GM23338 (cell line): ENCODE data around the gene TRIO. TPM values are rescaled to one million over a fixed set of nuclear protein-coding genes. Genes with fewer than 3 reads are reported as not detected.
A peak's percentile ranks its signal among the peaks of the same experiment; 100 is the strongest.

ENCODE experiments used
- ATAC-seq: fragments of 200-7000 bp; cut with Tn5 transposase; 3 replicates; pipeline ENCODE4 v1.9.1; 2020
- DNase-seq: peaks from one replicate; pipeline ENCODE4 v3.0.0-alpha.2; 2015; ENCODE audit warnings: low spot score
- H2AFZ ChIP-seq: fragments of 200-600 bp; sonication (generic); 2 replicates; pipeline ENCODE4 v1.8.0; 2016; ENCODE audit warnings: antibody characterized with exemption, mild to moderate bottlenecking, moderate library complexity
- H3F3A ChIP-seq: fragments of 200-600 bp; sonication (generic); replicated peaks from 2 replicates; pipeline ENCODE4 v1.8.0; 2017; ENCODE audit warnings: antibody characterized with exemption, mixed run types, low read depth
- H3K27ac ChIP-seq: fragments of 200-600 bp; sonication (generic); 2 replicates; pipeline ENCODE4 v1.6.1; 2016; ENCODE audit warnings: low read depth
- H3K27me3 ChIP-seq: fragments of 200-600 bp; sonication (generic); 2 replicates; pipeline ENCODE4 v1.8.0; 2016; ENCODE audit warnings: mild to moderate bottlenecking, mixed run types, moderate library complexity; ENCODE audit not compliant: insufficient read depth
- H3K36me3 ChIP-seq: fragments of 200-600 bp; sonication (generic); 2 replicates; pipeline ENCODE4 v1.8.0; 2016; ENCODE audit warnings: mild to moderate bottlenecking; ENCODE audit not compliant: insufficient read depth
- H3K4me1 ChIP-seq: fragments of 200-600 bp; sonication (generic); 2 replicates; pipeline ENCODE4 v1.8.0; 2016; ENCODE audit warnings: mild to moderate bottlenecking, moderate library complexity; ENCODE audit not compliant: insufficient read depth
- H3K4me2 ChIP-seq: fragments of 200-600 bp; sonication (generic); 2 replicates; pipeline ENCODE4 v1.7.1; 2017; ENCODE audit warnings: mixed run types
- H3K4me3 ChIP-seq: fragments of 200-600 bp; sonication (generic); 2 replicates; pipeline ENCODE4 v1.6.1; 2016; ENCODE audit warnings: mixed run types
- H3K79me2 ChIP-seq: fragments of 200-600 bp; sonication (generic); replicated peaks from 2 replicates; pipeline ENCODE4 v1.8.0; 2017; ENCODE audit warnings: mild to moderate bottlenecking; ENCODE audit not compliant: insufficient read depth
- H3K9me2 ChIP-seq: fragments of 200-600 bp; sonication (generic); 2 replicates; pipeline ENCODE4 v1.8.0; 2017; ENCODE audit not compliant: insufficient read depth
- H4K20me1 ChIP-seq: fragments of 200-600 bp; sonication (generic); replicated peaks from 2 replicates; pipeline ENCODE4 v1.8.0; 2017; ENCODE audit warnings: mild to moderate bottlenecking; ENCODE audit not compliant: insufficient read depth
- H3K27ac Mint-ChIP-seq: 2 replicates; pipeline ENCODE4 v1.8.0; 2020; ENCODE audit warnings: inconsistent platforms, mild to moderate bottlenecking, moderate library complexity, mixed read lengths
- H3K27me3 Mint-ChIP-seq: 3 replicates; pipeline ENCODE4 v1.8.0; 2022; ENCODE audit warnings: low read depth, mild to moderate bottlenecking, moderate library complexity, mixed read lengths, inconsistent platforms; ENCODE audit not compliant: insufficient read depth, poor library complexity
- H3K36me3 Mint-ChIP-seq: 3 replicates; pipeline ENCODE4 v1.8.0; 2021; ENCODE audit warnings: low read depth, mild to moderate bottlenecking, inconsistent platforms, moderate library complexity, mixed read lengths
- H3K4me1 Mint-ChIP-seq: 3 replicates; pipeline ENCODE4 v1.8.0; 2020; ENCODE audit warnings: mild to moderate bottlenecking, inconsistent platforms, mixed read lengths
- H3K4me3 Mint-ChIP-seq: 3 replicates; pipeline ENCODE4 v1.8.0; 2021; ENCODE audit warnings: moderate library complexity, mild to moderate bottlenecking, inconsistent platforms, mixed read lengths
- H3K9me3 Mint-ChIP-seq: 3 replicates; pipeline ENCODE4 v1.8.0; 2020; ENCODE audit warnings: moderate library complexity, mild to moderate bottlenecking, inconsistent platforms, mixed read lengths
- CREB1 ChIP-seq: fragments of 250-450 bp; sonication (Bioruptor Pico); IDR thresholded peaks from 2 replicates; pipeline ENCODE4 v1.5.0; 2020; ENCODE audit warnings: low read depth, mild to moderate bottlenecking, moderate library complexity
- EZH2 ChIP-seq: fragments of 200-600 bp; sonication (generic); IDR thresholded peaks from one replicate; pipeline ENCODE4 v1.8.0; 2017; ENCODE audit warnings: antibody characterized with exemption, mild to moderate bottlenecking, low read depth; ENCODE audit not compliant: unreplicated experiment
- EZH2phosphoT487 ChIP-seq: fragments of 200-600 bp; sonication (generic); IDR thresholded peaks from one replicate; pipeline ENCODE4 v1.8.1; 2018; ENCODE audit warnings: antibody characterized with exemption; ENCODE audit not compliant: unreplicated experiment
- NANOG ChIP-seq: IDR thresholded peaks from 2 replicates; pipeline ENCODE4 v1.6.1; 2016; ENCODE audit warnings: antibody characterized with exemption, borderline replicate concordance
- REST ChIP-seq: IDR thresholded peaks from one replicate; pipeline ENCODE4 v1.6.1; 2018; ENCODE audit warnings: antibody characterized with exemption; ENCODE audit not compliant: unreplicated experiment
- STAT1 ChIP-seq: IDR thresholded peaks from one replicate; pipeline ENCODE4 v1.6.1; 2016; ENCODE audit warnings: antibody characterized with exemption; ENCODE audit not compliant: unreplicated experiment
- ZNF331 ChIP-seq: fragments of 250-450 bp; sonication (Bioruptor Pico); IDR thresholded peaks from 2 replicates; pipeline ENCODE4 v1.5.0; 2020; ENCODE audit warnings: low read depth, mild to moderate bottlenecking, moderate library complexity
- ZNF462 ChIP-seq: fragments of 250-450 bp; sonication (Bioruptor Pico); IDR thresholded peaks from 2 replicates; pipeline ENCODE4 v1.5.0; 2020; ENCODE audit warnings: mild to moderate bottlenecking, moderate library complexity
- polyA plus RNA-seq: library from polyadenylated mRNA; unstranded; fragments of >200 nt; fragmentation: Nextera tagmentation; extraction: Ambion mirVana; gene quantifications from 2 replicates; pipeline ENCODE4 v1.2.1, GENCODE V29; 2016
- total RNA-seq: library from RNA; depleted of rRNA; stranded (reverse); fragments of >200 nt; shearing (Covaris generic); gene quantifications from 2 replicates; pipeline ENCODE4 v1.2.3, GENCODE V29; 2014

The TRIO gene
- total and polyA plus RNA-seq, 2 experiments from 2014 or later = 13.8 to 113 TPM

GRCh38 chr5:14464671-14465070 lies 321.5 kb downstream of the TRIO start (continued):
- no peak for TF ChIP-seq REST
- TF ChIP-seq CREB1 (CRISPR knock-in tag) = no peak

- Histone ChIP-seq H3K27ac (peak overlapping the region; percentile 35), H3K4me3 (no peak overlapping the region), H3K9me2 (no peaks in the 10 kb centered on the region), H2AFZ (no peak overlapping the region), H3K79me2 (no peaks in the 10 kb centered on the region), H3K27me3 (no peaks in the 10 kb centered on the region), H3K36me3 (peaks cover 11% of the 10 kb centered on the region), H4K20me1 (no peaks in the 10 kb centered on the region), H3K4me2 (no peak overlapping the region), H3K4me1 (peaks cover 10% of the 10 kb centered on the region), H3F3A (no peaks in the 10 kb centered on the region)
- DNase-seq (no peak), ATAC-seq (no peak)
- no peak overlapping the region for H3K4me3 Mint-ChIP-seq
- TF ChIP-seq EZH2phosphoT487 = no peak
- H3K36me3 Mint-ChIP-seq = peaks cover 32% of the 10 kb centered on the region
- peaks cover 10% of the 10 kb centered on the region for H3K4me1 Mint-ChIP-seq
- H3K27ac Mint-ChIP-seq = peak overlapping the region; percentile 15; the same call in 1 of the 2 replicates
- no peaks in the 10 kb centered on the region for H3K9me3 Mint-ChIP-seq
- H3K27me3 Mint-ChIP-seq = peaks cover 3% of the 10 kb centered on the region
Measured at GRCh38 chr5:14465116-14465515, 322.0 kb downstream of the TRIO start.

- H3K27me3 Mint-ChIP-seq = peaks cover 3% of the 10 kb centered on the region
- Histone ChIP-seq H3K27ac (no peak overlapping the region), H3K36me3 (peaks cover 11% of the 10 kb centered on the region), H3K4me1 (peaks cover 10% of the 10 kb centered on the region), H3F3A (no peaks in the 10 kb centered on the region), H3K4me2 (no peak overlapping the region), H3K79me2 (no peaks in the 10 kb centered on the region), H4K20me1 (no peaks in the 10 kb centered on the region), H2AFZ (no peak overlapping the region), H3K9me2 (no peaks in the 10 kb centered on the region), H3K4me3 (no peak overlapping the region), H3K27me3 (no peaks in the 10 kb centered on the region)
- TF ChIP-seq EZH2phosphoT487 (no peak), ZNF331 (CRISPR knock-in tag) (no peak), EZH2 (no peak), ZNF462 (no peak), NANOG (no peak), STAT1 (no peak)
- peaks cover 28% of the 10 kb centered on the region for H3K36me3 Mint-ChIP-seq
- peaks cover 10% of the 10 kb centered on the region for H3K4me1 Mint-ChIP-seq
- no peak overlapping the region for H3K4me3 Mint-ChIP-seq
- DNase-seq = no peak
- 0 out of 2 replicates have a peak overlapping the region, but pooled peaks have one; percentile 43 for H3K27ac Mint-ChIP-seq
- H3K9me3 Mint-ChIP-seq = no peaks in the 10 kb centered on the region
- ATAC-seq = no peak
Measured at GRCh38 chr5:14465776-14466175, 322.6 kb downstream of the TRIO start.
